GM12865 (cell line): ENCODE results near the gene TIPIN.
"Not testable (repeated sequence)": the region's sequence is repeated elsewhere in the genome, so short reads cannot be mapped to it uniquely, and the experiment has no call there.

Experiments
- DNase-seq: peaks from one replicate; pipeline ENCODE4 v3.0.0; 2010; ENCODE audit warnings: low read depth
- H3K4me3 ChIP-seq: 2 replicates; pipeline ENCODE4 v1.5.1; 2011; ENCODE audit warnings: mild to moderate bottlenecking, low read depth, low read length, control low read depth
- CTCF ChIP-seq: IDR thresholded peaks from 2 replicates; pipeline ENCODE4 v1.5.1; 2011; ENCODE audit warnings: low read length, control low read depth, low read depth, inconsistent platforms; ENCODE audit not compliant: insufficient read depth; ENCODE audit errors: missing control alignments

The TIPIN gene

GRCh38 chr15:66362776-66363175 lies 6.3 kb upstream of the TIPIN start:
- no peak overlapping the region for H3K4me3 ChIP-seq
- TF ChIP-seq CTCF, result no peak
- DNase-seq, result no peak

- not testable (repeated sequence) for H3K4me3 ChIP-seq, DNase-seq
Observed at GRCh38 chr15:66361745-66362460, 5.4 kb upstream of the TIPIN start.

- no peak overlapping the region; the same call in 1 of the 2 replicates for H3K4me3 ChIP-seq
- no peak for TF ChIP-seq CTCF
- DNase-seq, result peak; percentile 63
Observed at GRCh38 chr15:66359740-66360139, 3.3 kb upstream of the TIPIN start.

- DNase-seq, result no peak
- peak overlapping the region; percentile 65 for H3K4me3 ChIP-seq
- TF ChIP-seq CTCF, result no peak
Observed at GRCh38 chr15:66356077-66356358, 467 bp downstream of the TIPIN start.

GRCh38 chr15:66348530-66348929 lies 8.0 kb downstream of the TIPIN start:
- H3K4me3 ChIP-seq, DNase-seq: not testable (repeated sequence)

GRCh38 chr15:66328771-66329170 lies 27.7 kb downstream of the TIPIN start:
- no peak for TF ChIP-seq CTCF
- DNase-seq, result no peak
- H3K4me3 ChIP-seq, result no peak overlapping the region

GRCh38 chr15:66327736-66328135 lies 28.7 kb downstream of the TIPIN start:
- DNase-seq, result no peak
- no peak overlapping the region for H3K4me3 ChIP-seq
- no peak for TF ChIP-seq CTCF

- no peak overlapping the region for H3K4me3 ChIP-seq
- TF ChIP-seq CTCF, result no peak
- no peak for DNase-seq
Observed at GRCh38 chr15:66326051-66326450, 30.4 kb downstream of the TIPIN start.
